Endometrial microvascular endothelial cells (primary cell): ENCODE results near the gene TSHZ3. TPM values are rescaled to one million over a fixed set of nuclear protein-coding genes. Genes with fewer than 3 reads are reported as not detected.

Experiments used
- in situ Hi-C: cut with HindIII; loops from 2 replicates; pipeline ENCODE4 v1.10.0; 2017; ENCODE audit warnings: low sequenced_read_pairs, low pct_unique_long_range_greater_than_20kb; ENCODE audit errors: inconsistent ontology term
- total RNA-seq: library from RNA; depleted of rRNA; stranded (reverse); fragments of >200 nt; gene quantifications from one replicate; pipeline ENCODE4 v1.2.3, GENCODE V29; 2015; ENCODE audit errors: inconsistent ontology term

TSHZ3 gene
- total RNA-seq, 1 donor from 2014 or later, result 7.9 TPM

DNA sequence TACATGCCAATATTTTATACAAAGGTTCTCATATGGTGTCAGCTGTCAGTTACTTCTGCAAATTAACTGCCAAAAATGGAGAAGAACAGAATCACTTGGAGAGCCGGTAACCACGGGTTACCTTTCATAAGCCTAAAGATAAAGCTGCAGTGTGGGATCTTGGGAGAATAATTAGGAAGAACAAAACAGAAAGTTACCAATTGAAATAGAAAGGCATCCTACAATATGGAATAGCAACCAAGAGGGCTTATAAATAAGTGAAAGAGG is 74.2 kb downstream of the TSHZ3 start:
- in situ Hi-C loops, result no loop called here

DNA sequence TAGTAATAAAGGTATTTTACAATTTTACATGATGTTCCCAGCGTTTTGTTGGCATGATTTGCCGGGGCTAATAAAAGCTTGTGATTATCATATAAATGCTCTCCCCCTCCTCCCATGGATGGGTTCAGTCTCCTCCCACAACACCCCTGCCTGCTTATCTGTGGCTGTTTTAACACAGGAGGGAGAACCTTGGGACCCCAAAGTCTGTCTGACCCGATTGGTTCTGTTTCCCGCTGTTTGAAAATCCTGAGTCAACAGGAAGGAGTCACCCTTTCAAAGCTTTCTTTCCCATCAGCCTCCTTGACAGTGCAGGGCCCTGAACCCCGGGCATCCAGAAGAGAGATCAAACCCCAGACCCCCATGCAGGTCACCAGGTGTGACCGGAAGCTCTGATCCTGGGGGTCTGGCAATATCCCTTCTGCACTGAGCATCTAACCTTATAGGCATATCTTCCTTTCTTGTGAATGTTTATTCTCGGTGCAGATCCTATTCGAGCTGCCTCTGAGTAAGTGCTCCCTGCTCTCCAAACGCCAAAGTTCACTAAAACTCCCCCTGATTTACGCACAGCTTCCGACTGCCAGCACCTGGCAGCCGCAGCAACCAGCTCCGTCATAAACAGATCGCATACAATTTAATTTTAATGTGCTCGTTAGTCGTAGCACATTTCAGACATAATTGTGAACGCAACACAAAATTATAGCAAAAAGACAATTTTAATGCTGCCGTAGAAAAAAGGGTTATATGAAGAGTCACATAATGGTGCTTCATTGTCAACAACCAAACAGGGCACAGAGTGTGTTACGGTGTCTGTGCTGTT is 74.8 kb downstream of the TSHZ3 start:
- in situ Hi-C loops, result no loop called here

DNA sequence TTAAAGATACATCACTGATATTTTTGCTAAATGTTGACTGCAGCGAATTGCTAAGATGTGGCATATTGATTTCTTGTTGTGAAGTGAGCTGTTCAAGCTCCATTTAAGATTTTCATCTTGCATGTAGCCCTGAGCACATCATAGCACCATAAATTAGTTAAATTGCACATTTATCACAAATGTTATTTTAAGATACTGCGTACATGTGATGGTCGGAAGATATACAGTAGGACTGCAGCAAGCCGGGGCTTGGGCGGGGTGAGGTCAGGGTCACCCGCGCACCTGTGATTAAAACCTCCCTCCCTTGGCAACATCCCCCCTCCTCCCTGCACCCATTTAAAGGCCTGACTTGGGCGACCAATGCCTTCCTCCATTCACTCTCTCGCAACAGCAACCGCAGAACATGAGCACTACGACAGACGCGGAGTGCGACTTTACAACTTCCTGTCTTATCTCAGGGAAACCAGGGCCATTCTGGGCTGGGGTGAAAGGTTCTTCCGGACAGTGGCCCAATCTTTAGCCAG is 76.6 kb downstream of the TSHZ3 start:
- in situ Hi-C loops, result no loop called here

DNA sequence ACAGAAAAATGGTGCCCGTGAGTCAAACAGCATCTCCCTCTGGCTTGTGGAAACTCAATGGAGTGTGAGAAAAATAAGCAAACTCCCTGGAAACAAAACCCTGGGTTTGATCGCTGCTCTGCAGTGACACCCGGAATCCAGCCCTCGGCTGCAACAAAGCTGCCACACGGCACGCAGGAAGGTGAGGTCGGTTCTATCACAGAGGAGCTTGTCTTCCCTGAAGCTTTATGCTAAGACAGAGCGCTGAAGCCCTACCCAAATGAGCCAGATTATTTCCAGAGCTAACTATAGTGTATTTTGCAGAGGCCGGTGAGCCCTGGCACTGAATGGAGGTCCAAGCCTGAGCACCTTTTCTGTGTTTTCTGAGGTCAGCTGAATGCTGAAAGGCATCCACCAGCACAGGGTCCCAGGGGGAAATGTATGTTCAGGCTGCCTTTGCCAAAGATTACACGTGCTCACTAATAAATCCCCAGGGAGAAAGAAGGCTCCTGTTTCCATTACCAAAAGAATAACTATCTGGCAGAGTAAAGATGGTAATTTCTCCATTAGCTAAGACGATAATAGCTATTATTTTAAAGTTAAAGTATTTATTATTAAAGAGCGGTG is 77.8 kb downstream of the TSHZ3 start:
- in situ Hi-C loops, result no loop called here

DNA sequence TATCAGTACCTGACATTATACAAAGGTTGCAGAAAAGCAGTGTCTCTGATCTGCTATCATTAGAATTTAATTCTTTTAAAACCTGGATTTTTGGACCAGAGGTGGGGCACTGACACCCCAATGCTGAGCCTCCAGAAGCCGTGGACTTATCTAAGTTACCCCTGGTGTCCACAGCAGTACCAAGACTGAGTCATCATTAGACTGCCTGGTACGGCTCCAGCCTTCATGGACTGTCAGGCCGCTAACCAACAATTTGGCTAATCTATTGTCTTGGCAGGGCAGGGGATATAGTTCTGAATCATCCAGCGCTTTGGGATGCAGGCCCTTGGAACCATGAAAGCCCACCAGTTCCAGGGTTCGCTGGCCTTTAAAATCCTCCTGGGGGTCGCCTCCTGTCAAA is 78.3 kb downstream of the TSHZ3 start:
- in situ Hi-C loops, result no loop called here

DNA sequence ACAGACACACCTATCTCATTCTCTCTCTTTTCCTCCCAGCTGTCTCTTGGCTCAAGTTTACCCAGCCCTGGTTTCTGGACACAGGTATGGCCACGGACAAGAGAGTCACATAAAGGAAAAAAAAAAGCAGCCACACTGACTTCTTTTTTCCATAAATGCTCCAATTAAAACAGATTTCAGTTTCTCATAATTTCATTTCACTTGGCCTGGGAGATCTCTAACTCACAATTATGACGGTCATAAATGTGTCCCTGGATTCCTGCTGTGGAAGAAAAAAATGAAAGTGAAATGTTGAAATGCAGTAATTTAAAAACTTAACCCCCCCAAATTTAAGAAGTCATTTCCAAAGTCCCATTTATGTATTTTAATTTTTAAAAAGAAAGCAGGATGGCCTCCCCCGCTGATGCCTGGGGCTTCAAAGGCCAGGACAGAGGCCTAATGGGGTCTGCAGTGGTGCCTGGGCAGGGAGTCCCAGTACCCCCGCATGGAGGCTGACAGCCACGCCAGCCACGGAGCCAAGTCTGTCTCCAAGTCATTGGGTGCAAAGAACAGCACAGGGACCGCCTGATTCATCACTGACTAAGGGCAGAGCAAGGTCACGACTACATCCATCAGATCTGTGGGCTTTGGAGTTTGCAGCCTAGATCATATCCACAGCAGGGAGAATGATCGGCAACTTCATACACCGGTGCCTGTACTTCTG is 79.7 kb downstream of the TSHZ3 start:
- in situ Hi-C loops, result no loop called here

DNA sequence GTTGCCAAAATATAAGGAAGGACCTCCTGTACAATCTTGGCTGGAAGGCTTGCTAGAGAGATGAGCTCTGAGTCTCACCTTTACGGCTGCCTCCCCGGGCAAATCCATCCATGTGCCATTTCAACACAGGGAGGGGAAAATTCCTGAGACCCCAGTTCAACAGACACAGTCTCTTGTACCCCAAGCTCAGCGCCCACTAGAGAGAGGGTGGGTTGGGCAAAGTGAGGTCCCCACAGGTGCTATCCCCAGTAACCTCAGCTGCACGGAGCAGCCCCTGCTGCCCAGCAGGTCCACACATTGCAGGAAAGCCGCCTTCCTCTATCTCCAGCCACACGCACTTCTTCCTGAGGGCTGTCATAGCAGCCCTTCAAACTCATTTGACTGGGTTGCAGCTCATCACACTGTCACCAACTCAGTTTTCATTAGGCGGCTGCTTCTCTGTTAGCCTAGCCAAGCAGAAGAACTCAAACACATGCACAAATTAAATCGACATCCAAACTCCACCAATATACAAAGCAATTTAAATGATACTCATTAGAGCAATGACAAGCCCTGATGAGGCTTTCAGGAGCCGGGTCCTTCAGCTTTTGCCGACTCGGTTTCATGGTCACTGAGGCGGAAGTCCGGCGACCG is 80.4 kb downstream of the TSHZ3 start:
- in situ Hi-C loops, result no loop called here

DNA sequence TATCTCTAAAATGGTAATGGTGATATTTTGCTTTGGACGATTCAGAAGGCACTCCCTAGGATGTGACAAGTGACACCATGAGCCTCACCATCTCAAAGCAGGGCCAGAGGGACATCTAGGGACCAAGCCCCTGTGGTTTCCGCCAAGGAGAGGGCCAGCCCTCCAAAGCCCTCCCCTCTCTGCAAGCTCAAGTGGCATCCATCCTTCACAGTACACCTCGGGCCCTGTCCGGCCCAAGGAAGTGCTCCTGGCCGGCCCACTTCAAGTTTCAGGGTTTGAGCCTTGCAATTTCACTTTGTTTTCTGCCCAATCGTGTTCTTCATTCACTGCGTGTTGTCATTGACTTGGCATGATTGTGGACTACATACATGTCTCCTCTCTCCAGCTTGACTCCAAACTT is 82.5 kb downstream of the TSHZ3 start:
- in situ Hi-C loops, result no loop called here

DNA sequence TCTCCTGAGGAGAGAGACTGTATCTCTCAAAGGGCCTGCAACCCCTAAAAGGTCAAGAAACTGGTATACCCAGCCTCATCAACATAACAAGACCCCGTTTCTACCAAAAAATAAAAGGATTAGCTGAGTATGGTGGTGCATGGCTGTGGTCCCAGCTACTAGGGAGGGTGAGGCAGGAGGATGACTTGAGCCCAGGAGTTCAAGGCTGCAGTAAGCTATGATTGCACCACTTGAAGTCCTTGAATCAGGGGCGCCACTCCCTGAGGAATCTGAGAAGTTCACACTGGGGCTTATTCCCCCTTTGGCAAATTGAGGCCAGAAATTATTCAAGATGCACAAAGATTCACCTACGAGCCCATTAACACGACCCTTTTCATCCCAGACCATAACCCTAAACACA is 83.0 kb downstream of the TSHZ3 start:
- in situ Hi-C loops, result no loop called here

DNA sequence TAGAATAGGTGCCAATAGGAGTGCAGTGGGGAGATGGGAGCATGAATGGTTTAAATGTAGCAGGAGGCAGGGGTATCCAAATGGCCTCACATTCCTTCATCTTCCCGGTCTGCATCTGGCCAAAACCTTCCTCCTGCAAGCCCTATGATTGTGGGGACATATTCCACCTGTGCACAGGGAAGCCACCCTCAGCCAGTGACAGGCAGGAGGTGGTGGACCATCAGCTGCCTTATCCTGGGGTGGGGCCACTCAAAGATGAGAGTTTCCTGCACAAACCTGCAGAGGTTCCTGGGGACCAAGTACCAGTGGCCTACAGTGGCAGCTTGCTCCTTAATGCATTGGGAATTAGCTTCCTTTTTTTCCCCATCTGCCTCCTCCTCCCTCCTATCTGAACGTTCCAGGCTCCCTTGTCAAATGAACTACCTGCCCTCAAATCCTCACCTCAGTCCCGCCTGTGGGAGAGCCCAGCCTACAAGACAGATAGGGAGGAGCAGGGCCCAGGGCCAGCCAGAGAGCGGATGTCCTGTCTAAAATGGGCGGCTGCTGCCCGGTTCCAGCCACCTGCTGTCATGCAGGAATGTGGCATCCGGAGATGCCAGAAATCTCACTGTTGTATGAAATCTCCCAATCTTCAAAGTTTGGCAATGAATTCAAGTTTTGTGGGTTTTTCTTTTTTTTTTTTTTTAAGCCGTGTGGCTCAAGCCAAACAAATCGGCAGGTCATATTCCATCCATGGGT is 85.0 kb downstream of the TSHZ3 start:
- in situ Hi-C loops, result no loop called here

DNA sequence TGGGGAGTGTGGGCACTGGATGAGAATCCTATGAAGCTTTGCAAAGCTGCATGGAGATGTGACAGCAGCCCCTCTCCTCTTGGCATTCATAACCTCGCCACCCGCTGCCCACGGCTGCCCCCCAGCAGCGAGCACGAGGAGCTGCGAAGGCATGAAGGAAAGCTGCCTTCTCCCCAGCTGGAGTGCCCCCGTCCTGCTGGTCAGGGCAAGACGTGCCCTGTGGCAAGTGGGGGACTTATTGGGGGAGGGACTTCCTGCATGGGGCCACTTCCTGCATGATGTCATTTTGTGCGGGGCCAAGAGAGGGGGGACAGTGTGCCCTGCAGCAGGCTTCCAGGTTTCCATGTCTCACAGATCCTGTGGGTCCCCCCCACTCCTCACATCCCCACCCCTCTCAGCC is 85.9 kb downstream of the TSHZ3 start:
- in situ Hi-C loops, result no loop called here

DNA sequence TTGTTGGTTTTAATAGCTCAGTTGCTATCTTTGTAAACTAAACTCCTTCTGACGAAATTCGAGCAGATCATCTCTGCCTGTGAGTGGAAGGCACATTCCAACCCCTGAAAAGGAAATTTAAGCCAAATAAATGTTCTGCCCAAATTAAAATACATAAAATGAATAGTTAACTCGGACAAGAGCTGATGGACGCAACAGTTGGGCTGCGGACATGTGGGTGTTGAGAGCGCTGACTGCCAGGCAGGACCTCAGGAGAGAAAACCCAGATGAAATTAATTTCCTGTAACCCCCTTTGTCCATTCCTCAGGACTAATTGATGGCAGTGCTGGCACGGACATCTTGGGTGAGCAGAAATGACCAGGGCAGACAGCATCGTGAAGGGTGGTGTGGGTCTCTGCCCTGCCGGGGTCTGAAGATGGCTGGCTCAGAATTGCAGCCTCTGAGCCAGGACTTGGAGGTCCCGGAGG is 86.5 kb downstream of the TSHZ3 start:
- in situ Hi-C loops, result no loop called here

DNA sequence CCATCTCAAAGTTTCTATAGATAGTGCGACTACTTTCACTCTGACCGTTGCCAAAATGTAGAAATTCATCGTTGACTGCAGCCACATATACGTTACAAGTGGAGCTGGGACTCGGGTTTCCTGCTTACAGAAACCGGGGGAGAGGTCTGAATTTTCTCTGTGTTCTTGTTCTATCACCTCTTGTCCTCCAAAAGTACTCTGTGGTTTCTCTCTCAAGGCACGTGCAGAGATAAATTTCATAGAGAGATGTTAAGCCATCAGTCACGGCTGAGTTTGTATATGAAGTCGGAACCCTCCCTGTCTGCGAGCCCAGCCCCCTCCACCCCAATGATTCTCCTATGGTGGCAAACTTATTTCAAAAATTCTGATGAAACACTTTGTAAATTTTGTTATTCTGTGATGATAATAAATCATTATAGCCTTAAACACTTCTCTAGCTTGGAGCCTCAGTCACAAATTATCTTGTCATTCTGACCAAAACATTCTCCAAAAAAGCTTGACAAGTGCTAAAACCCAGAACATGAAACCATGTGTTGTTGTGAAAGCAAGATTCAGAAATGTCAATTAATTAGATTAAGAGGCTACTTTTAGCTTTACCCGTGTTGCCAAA is 87.5 kb downstream of the TSHZ3 start:
- in situ Hi-C loops, result no loop called here

DNA sequence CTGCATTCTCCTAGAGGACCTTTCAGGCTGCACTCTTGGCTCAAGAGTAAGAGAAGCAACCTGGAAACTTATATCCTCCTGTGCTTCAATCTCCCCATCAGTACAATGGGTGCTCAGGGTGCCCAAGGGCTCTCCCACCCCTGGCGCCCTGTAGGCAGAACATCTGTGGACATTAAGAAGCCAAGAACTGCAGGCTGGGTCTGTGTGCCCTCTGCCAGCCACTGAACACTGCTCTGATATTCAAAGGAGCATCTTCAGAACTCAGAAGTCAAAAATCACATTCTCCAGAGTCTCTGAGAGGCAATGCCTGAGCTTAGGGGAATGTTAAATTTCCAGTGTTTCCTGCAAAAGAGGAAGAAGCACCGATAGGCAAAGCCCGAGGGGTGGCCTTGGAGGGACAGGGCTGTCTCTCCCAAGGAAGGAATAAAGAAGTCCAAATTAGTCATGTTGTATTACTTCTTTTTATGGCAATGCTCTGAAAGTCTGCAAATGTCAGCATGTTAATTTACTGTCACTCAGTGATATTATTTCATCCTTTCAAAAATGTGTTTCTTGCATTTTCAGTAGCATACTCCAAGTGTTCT is 88.1 kb downstream of the TSHZ3 start:
- in situ Hi-C loops, result no loop called here

DNA sequence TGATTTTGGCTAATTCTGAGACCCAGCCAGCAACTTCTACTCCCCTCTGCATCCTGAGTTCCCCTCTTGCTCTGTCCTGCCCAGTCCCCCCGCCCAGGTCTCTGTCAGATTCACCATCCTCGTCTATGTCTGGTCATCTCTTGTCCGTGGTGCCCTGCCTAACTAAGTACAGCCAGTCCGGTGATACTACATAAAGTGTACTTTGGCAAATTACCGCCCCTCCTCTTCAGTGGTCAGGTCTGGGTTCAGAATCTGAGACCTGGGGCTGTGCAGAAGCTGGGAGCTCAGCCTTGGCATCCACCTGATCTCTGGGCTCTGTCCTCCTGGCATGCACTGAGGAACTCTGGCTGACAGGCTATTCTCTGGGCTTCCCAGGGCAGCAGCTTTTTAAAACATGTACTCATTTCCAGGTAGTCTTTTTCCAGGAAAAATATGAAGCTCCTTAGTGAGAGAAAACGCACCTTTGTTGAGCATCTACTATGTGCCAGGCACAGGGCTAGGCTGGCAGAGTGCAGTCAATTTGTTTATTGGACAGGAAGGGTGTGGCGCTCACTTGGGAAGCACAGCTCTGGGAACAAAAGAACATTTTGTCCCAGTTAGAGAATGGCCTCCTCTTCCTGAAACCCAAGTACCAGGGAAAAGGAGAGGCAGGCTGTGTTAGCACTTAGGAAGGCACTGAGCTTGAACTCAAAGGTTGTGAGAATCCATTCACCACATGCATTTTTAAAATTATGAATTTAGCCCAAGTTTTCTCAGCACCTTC is 88.9 kb downstream of the TSHZ3 start:
- in situ Hi-C loops, result no loop called here

DNA sequence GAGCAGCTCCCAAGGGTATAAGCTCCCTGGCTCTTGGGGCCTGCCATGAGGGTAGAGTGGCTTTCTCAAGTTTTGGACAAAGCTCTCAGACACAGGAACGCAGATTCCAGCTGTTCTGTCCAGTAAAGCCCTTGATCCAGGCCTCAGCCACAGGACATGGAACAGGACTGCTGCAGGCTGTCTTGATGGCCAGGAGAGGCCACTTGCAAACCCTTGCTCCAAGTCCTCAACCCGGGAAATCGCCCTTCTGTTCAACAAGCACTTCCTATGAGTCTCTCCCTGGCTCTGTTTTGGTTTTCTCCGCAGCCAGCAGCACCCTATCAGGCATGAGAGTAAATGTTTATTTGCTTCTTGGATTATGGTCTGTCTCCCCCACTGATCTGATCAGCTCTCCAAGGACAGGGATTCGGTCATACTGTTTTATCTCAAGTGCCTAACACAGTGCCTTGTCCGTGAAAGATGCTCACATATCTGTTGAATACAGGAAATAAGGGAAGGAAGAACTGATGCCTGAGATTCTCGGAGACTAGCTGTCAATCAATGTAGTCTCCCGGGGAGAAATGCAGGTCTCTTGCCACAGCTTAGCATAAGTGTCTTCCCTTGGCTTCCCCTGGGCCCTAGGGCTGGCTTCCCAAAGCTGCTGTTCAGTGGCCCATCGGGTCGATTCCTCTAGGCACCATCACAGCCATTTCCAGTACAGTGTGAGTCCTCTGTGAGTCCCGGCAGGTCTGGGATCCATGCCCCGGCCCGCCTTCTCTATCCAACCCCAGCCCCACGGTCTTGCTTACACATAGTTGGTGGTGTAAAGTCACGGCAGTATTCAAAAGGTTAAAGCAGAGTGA is 90.8 kb downstream of the TSHZ3 start:
- in situ Hi-C loops, result no loop called here
